SHP77 treated with DMSO at 0.1 percent for 48 hours (cell line): ENCODE results near the gene UGT1A3.

Experiments used
- DNase-seq: peaks from one replicate; lab custom pipeline; 2025; lab: John Stamatoyannopoulos, UW

The UGT1A3 gene

GRCh38 chr2:233817361-233817911 is 88.6 kb downstream of the UGT1A3 start:
- no peak for DNase-seq

DNA sequence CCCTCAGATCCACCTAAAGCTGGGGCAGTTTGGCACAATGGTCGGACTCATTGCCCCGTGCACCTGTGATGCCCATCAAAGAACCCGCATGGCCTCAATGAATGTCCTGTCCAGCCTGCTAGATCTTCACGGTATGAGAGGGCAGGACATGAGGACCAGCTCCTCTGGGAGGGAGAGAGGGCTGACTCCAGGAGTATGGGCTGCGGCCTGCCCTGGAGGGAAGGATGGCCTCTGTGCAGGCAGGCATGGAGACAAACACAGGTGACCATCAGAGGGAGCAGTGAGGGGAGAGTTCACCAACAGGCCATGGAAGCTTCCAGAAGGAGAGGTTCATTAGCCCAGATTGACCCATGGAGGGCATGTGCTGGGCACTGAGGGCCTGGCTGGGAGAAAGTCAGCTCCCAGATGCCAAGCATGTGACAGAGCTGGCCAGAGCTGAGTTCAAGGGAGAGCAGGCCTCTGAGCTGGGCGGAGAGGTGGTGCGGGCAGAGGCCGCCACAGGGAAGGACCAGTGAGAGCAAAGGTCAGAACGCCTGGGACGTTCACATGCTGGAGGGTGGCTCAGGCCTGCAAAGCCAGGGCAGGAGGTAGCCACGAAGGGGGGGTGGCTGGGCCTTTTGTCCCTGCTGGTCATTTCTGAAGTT is 89.3 kb downstream of the UGT1A3 start:
- no peak for DNase-seq

GRCh38 chr2:233818639-233819621 is 90.1 kb downstream of the UGT1A3 start:
- DNase-seq = no peak

GRCh38 chr2:233819884-233820773 is 91.3 kb downstream of the UGT1A3 start:
- no peak for DNase-seq

DNA sequence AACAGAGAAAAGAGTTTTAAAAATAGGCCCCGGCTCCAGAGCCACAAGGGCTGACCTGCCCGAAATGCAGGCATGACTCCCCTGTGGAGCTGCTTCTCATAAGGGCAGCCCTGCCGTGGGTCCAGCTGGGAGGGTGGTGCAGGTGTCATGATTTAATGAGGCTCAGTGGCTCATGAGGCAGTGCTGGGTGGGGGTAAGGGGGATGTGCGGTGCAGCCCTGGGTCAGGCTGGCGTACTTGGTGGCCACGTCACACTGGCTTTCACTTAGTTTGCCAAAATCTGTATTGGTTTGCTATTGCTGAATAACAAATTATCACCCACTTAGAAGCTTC is 91.9 kb downstream of the UGT1A3 start:
- no peak for DNase-seq

- DNase-seq = no peak
Measured at GRCh38 chr2:233821196-233821595, 92.4 kb downstream of the UGT1A3 start.

- no peak for DNase-seq
Measured at GRCh38 chr2:233821709-233822100, 92.9 kb downstream of the UGT1A3 start.

DNA sequence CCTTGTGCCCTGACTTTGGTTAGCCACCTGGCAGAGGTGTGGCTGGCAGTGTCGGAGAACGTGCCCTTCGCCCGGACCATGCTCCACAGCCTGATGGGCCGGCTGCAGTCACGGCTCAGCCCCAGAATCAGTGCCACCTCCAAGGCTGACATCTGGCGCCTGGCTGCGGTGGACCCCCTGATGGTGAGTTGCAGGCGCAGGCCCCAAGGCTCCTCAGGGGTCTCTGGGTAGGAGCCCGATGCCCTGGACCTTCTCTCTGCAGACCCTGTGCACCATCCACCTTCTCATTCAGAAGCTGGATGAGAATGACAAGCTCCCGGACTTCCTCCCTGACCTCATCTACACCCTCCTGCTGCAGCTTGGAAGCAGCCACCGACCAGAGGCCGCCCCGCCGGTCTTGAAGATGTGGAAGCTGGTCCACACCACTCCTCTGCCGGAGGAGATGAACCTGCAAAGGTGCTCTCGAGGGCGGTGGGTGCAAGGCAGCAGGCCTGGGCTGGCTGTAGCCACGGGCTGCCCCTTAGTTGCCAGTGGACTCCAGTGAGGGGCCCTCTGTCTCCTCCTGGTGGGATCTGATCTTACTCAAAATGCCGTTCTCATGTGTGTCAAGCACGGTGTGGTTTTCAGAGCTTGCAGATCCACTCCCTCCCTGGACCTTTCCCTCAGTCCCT is 93.4 kb downstream of the UGT1A3 start:
- DNase-seq = no peak
